ENCODE results near the gene INO80B. TPM values are rescaled to one million over a fixed set of nuclear protein-coding genes. Genes with fewer than 3 reads are reported as not detected.
"Not testable (repeated sequence)": the region's sequence is repeated elsewhere in the genome, so short reads cannot be mapped to it uniquely, and the experiment has no call there.

Gene INO80B
- total RNA-seq, 8 experiments from 2014 or later, result 17.6 to 51.4 (median 22.9) TPM

DNA sequence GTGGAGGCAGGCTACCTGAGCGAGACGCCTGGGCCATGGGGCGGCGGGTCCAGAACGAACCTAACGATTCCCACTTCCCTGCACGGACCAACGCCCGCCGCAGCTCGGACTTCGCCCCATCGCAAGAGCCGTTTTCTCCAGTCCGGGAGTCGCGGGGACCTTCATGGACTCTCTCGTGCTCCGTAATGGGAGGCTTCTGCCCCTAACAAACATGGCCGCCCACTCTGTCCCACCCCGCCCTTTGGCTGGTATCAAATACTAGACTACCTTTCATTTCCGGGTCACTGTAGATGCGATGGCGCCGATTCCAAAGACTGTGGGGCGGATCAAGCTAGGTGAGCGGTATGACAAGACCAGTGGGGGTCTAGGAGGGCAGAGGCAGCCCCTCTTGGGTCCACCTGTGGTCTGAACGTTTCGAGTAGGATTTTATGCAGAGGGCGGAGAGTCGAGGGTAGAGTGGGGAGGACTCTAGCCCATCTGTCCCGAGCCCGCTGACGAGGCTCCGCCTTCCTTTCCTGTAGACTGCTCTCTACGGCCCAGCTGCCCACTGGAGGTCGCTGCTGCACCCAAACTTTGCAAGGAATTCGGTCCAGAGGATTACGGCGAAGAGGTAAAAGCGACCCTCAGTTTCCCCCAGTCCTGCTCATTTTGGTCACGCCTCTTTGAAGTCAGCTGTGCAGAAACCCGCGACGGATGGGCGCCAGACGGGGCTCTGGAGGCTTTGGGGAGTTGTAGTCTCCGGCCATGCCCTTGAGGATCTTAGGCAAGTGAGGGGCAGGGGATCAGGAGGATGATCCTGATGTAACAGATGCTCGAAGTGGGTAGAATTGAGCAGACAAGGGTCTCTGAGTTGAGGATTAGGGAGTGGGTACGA, 28.2 kb downstream of the INO80B start, which contains the start of the genes CCDC142 and TTC31:
Gene CCDC142 (minus strand): TSS at position 198 of the 874 bp plus-strand sequence. CDS start 161 bp downstream, at position 37.
Gene TTC31 (plus strand): TSS at position 281 of the 874 bp plus-strand sequence. CDS start 15 bp downstream, at position 296.
- H3K27ac ChIP-seq, result peak within 1 kb of the TSS; percentile 91 to 93
- H3K4me3 ChIP-seq, result peak within 1 kb of the TSS; percentile 79 to 97 (median 90)
- ATAC-seq (replicated peaks in 6 of 8), result peak; percentile 92 to 94 (median 92)
- peaks cover 8 to 16% of the 10 kb centered on the region in 2 donors for H3K4me1 ChIP-seq (replicated peaks in 1 of 2)
- in situ Hi-C loops (cut with MboI; ENCODE audit: low pct_unique_long_range_greater_than_20kb in 2 of 9, low sequenced_read_pairs in 9 of 9, unreplicated experiment in 9 of 9), result loop anchor here in 3 of 9 experiments (25.0 kb wide), 1 partner anchor 104 kb away; no protein-coding TSS in a partner anchor
- 0 to 60% (median 1%) methylated on average over 1 to 31 of the region's 50 CpGs; no CpG with 5 or more reads in 3 of the 10 experiments for WGBS, 10 experiments

- H3K27ac ChIP-seq; ATAC-seq (replicated peaks in 6 of 8): not testable (repeated sequence)
- H3K4me1 ChIP-seq (replicated peaks in 1 of 2), result peaks cover 8 to 16% of the 10 kb centered on the region in 2 donors
- H3K4me3 ChIP-seq, result peak overlapping the region; percentile 79 to 97 (median 90)
- in situ Hi-C loops (cut with MboI; ENCODE audit: low pct_unique_long_range_greater_than_20kb in 2 of 9, low sequenced_read_pairs in 9 of 9, unreplicated experiment in 9 of 9), result loop anchor here in 3 of 9 experiments (25.0 kb wide), 1 partner anchor 104 kb away; no protein-coding TSS in a partner anchor
- WGBS, 10 experiments, result 40 to 100% (median 81%) methylated on average over 1 to 17 of the region's 19 CpGs; no CpG with 5 or more reads in 3 of the 10 experiments
Observed at GRCh38 chr2:74483675-74484164, 28.8 kb downstream of the INO80B start.

- in situ Hi-C loops (cut with MboI; ENCODE audit: low pct_unique_long_range_greater_than_20kb in 2 of 9, low sequenced_read_pairs in 9 of 9, unreplicated experiment in 9 of 9), result loop anchor here in 3 of 9 experiments (25.0 kb wide), 1 partner anchor 101 kb away; no protein-coding TSS in a partner anchor
Observed at GRCh38 chr2:74486141-74486540, 31.3 kb downstream of the INO80B start.

DNA sequence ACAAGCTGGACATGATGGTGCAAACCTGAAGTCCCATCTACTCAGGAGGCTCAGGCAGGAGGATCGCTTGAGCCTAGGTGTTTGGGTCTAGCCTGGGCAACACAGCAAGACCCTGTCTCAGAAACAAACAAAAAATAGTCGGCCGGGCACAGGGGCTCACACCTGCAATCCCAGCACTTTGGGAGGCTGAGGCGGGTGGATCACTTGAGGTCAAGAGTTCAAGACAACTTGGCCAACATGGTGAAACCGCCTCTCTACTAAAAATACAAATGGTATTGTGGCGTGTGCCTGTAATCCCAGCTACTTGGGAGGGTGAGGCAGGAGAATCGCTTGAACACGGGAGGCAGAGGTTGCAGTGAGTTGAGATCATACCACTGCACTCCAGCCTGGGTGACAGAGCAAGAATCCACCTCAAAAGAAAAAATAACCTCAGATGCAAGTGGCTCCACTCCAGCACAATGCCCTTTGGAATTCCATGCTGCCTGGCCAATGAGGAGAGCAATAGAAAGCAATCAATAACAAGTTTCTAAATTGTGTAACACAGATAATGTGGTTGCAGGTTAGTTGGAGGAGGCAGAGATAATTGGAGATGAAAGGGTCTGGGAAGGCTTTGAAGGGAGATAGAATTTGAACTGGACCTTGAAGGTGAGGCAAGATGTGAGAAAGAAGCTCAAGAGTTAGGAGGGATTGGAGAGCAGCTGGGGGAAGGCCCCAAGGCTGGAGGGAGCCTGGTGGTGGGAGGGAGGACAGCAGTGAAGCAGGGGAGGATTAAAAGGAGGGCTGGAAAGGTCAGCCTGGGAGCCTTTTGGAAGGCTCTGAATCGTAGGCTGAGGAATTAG, 34.0 kb downstream of the INO80B start:
- no peak overlapping the region for H3K27ac ChIP-seq
- 81 to 100% (median 90%) methylated on average over 1 to 8 of the region's 9 CpGs; no CpG with 5 or more reads in 5 of the 10 experiments for WGBS, 10 experiments
- no peak for ATAC-seq (replicated peaks in 6 of 8)
- H3K4me3 ChIP-seq, result no peak overlapping the region
- no peaks in the 10 kb centered on the region for H3K4me1 ChIP-seq (replicated peaks in 1 of 2)
- in situ Hi-C loops (cut with MboI; ENCODE audit: low pct_unique_long_range_greater_than_20kb in 2 of 9, low sequenced_read_pairs in 9 of 9, unreplicated experiment in 9 of 9), result loop anchor here in 3 of 9 experiments (25.0 kb wide), 1 partner anchor 98 kb away; no protein-coding TSS in a partner anchor

More at GRCh38 chr2:74486141-74486540, 31.3 kb downstream of the INO80B start:
- H3K4me3 ChIP-seq, result no peak overlapping the region
- ATAC-seq (replicated peaks in 6 of 8), result no peak
- WGBS, 10 experiments, result 94 to 100% (median 100%) methylated on average over 1 to 2 of the region's 2 CpGs; no CpG with 5 or more reads in 6 of the 10 experiments
- no peak overlapping the region for H3K27ac ChIP-seq
- peaks cover 5% of the 10 kb centered on the region in 2 donors for H3K4me1 ChIP-seq (replicated peaks in 1 of 2)

GRCh38 chr2:74489906-74490305, 35.0 kb downstream of the INO80B start:
- Histone ChIP-seq H3K27ac (no peak overlapping the region), H3K4me1 (replicated peaks in 1 of 2) (no peaks in the 10 kb centered on the region), H3K4me3 (no peak overlapping the region)
- 83 to 100% (median 100%) methylated on average over 1 to 5 of the region's 9 CpGs; no CpG with 5 or more reads in 7 of the 10 experiments for WGBS, 10 experiments
- in situ Hi-C loops (cut with MboI; ENCODE audit: low pct_unique_long_range_greater_than_20kb in 2 of 9, low sequenced_read_pairs in 9 of 9, unreplicated experiment in 9 of 9), result loop anchor here in 3 of 9 experiments (25.0 kb wide), 1 partner anchor 97 kb away; no protein-coding TSS in a partner anchor
- ATAC-seq (replicated peaks in 6 of 8), result no peak

DNA sequence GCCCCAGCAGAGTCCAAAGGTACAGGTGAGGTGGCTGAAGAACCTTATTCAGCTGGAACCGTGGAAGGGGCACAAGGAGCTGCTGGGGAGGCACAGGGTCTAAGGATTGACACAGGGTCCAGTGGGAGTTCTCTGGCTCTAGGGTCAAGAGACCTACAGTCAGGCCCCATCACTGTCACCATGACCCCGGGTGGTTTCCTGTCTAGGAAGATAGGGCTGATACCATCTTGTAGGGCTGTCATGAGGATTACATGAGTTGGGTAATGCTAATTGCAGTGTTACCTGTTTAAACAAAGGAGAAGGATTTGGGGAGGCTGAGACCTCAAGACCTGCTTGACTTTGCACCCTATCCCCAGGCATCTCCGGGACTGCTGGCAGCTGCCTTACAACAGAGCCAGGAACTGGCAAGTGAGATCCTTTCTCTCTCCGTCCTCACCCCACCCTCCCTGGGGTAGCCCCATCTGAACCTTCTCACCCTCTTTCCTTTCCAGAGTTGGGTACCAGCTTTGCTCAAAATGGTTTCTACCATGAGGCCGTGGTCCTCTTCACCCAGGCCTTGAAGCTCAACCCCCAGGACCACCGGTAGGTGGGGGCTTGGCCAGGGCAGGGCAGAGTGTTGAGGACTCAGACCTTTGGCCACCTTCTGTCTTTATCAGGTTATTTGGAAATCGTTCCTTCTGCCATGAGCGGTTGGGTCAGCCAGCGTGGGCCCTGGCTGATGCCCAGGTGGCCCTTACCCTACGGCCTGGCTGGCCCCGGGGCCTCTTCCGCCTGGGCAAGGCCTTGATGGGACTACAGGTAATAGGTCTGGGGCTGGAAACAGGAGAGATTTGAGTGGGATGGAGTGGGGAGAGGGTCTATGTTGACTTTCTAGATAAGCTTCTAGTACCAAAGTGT, 37.0 kb downstream of the INO80B start:
- 83 to 100% (median 90%) methylated on average over 1 to 6 of the region's 12 CpGs; no CpG with 5 or more reads in 5 of the 10 experiments for WGBS, 10 experiments
- no peak overlapping the region for H3K4me3 ChIP-seq
- ATAC-seq (replicated peaks in 6 of 8), result no peak
- H3K27ac ChIP-seq, result no peak overlapping the region
- in situ Hi-C loops (cut with MboI; ENCODE audit: low pct_unique_long_range_greater_than_20kb in 2 of 9, low sequenced_read_pairs in 9 of 9, unreplicated experiment in 9 of 9), result loop anchor here in 3 of 9 experiments (25.0 kb wide), 1 partner anchor 95 kb away; no protein-coding TSS in a partner anchor
- no peaks in the 10 kb centered on the region for H3K4me1 ChIP-seq (replicated peaks in 1 of 2)

DNA sequence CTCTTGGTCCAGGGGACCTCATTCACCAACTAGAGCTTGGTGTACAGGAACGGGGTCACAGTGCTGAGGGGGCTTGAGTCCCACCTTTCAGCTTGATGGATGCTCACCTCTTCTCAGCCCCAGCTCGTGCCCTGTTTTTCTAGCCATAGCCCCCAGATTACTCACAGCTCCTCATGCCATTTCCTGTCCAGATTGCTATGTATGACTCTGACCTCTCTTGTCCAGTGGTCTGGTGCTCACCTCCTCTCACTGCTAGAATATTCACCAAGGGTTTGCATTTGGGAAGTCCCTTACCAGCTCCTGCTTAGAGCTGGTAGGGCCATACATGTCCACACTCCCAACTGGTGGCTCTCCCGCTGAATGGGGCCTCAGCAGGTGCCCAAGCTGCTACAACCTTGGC, 38.7 kb downstream of the INO80B start:
- in situ Hi-C loops (cut with MboI; ENCODE audit: low pct_unique_long_range_greater_than_20kb in 2 of 9, low sequenced_read_pairs in 9 of 9, unreplicated experiment in 9 of 9), result loop anchor here in 3 of 9 experiments (25.0 kb wide), 1 partner anchor 94 kb away; no protein-coding TSS in a partner anchor
- Histone ChIP-seq H3K27ac (no peak overlapping the region), H3K4me1 (replicated peaks in 1 of 2) (peaks cover 6 to 10% of the 10 kb centered on the region in 2 donors), H3K4me3 (no peak overlapping the region)
- no peak for ATAC-seq (replicated peaks in 6 of 8)
- WGBS, 10 experiments, result 68 to 100% (median 86%) methylated on average over 2 of the region's 3 CpGs; no CpG with 5 or more reads in 7 of the 10 experiments

- WGBS, 10 experiments, result 40 to 100% (median 76%) methylated on average over 1 of the region's 1 CpG; no CpG with 5 or more reads in 6 of the 10 experiments
- in situ Hi-C loops (cut with MboI; ENCODE audit: low pct_unique_long_range_greater_than_20kb in 2 of 9, low sequenced_read_pairs in 9 of 9, unreplicated experiment in 9 of 9), result loop anchor here in 3 of 9 experiments (25.0 kb wide), 1 partner anchor 92 kb away; no protein-coding TSS in a partner anchor
- ATAC-seq (replicated peaks in 6 of 8), result no peak
- Histone ChIP-seq H3K4me1 (replicated peaks in 1 of 2) (peaks cover 6 to 20% of the 10 kb centered on the region in 2 donors), H3K27ac (no peak overlapping the region), H3K4me3 (no peak overlapping the region)
Observed at GRCh38 chr2:74495440-74495839, 40.6 kb downstream of the INO80B start.

DNA sequence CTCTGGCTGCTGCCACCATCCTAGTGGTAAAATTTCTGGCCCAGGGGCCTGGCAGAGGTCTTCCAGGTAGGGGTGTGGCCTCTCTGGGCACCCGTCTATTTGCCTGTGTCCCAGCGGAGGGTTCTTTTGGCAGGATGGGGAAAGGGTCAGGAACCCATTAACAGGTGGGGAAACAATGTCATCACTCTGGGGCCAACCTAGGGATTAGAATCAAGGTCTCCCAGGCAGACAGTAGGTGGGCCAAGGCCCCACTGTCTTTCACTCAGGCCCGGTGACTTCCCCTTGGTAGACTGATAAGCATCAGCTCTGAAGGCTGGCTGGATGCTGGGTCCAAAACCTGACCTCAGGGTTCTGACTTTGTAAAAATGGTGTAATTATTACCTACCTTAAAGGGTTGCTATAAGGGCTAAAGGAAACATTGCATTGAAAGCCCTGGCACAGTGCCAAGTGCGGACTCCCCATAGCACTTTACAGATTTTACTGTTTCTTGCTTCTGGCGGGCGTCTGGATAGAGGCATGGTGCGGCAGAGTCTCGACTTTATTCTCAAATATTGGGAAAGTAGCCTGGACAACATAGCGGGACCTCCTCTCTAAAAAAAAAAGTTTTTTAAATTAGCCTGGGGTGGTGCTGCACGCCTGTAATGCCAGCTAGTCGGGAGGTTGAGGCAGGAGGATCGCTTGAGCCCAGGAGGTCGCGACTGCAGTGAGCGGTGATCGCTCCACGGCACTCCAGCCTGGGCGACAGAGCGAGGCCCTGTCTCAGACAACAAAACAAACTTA, 42.3 kb downstream of the INO80B start:
- H3K27ac ChIP-seq, result no peak overlapping the region
- 30 to 100% (median 46%) methylated on average over 1 to 16 of the region's 19 CpGs; no CpG with 5 or more reads in 1 of the 10 experiments for WGBS, 10 experiments
- ATAC-seq (replicated peaks in 6 of 8), result no peak
- no peak overlapping the region for H3K4me3 ChIP-seq
- in situ Hi-C loops (cut with MboI; ENCODE audit: low pct_unique_long_range_greater_than_20kb in 2 of 9, low sequenced_read_pairs in 9 of 9, unreplicated experiment in 9 of 9), result loop anchor here in 3 of 9 experiments (25.0 kb wide), 1 partner anchor 90 kb away; no protein-coding TSS in a partner anchor
- H3K4me1 ChIP-seq (replicated peaks in 1 of 2), result peaks cover 6 to 22% of the 10 kb centered on the region in 2 donors

- peak in 7 of 8 experiments; percentile 12 to 36 (median 18) for ATAC-seq (replicated peaks in 6 of 8)
- Histone ChIP-seq H3K4me1 (replicated peaks in 1 of 2) (peaks cover 6 to 27% of the 10 kb centered on the region in 2 donors), H3K27ac (no peak overlapping the region), H3K4me3 (peak overlapping the region in 4 of 5 donors; percentile 4 to 24 (median 12))
- WGBS, 10 experiments, result 0 to 7% (median 4%) methylated on average over 1 to 25 of the region's 61 CpGs; no CpG with 5 or more reads in 6 of the 10 experiments
- in situ Hi-C loops (cut with MboI; ENCODE audit: low pct_unique_long_range_greater_than_20kb in 2 of 9, low sequenced_read_pairs in 9 of 9, unreplicated experiment in 9 of 9), result loop anchor here in 3 of 9 experiments (25.0 kb wide), 1 partner anchor 89 kb away; no protein-coding TSS in a partner anchor
Observed at GRCh38 chr2:74497777-74498499, 43.1 kb downstream of the INO80B start.

Data from motor neuron (in vitro differentiated cells).